H4 (cell line): Measurements from ENCODE around the gene ACOX3. TPM values are rescaled to one million over a fixed set of nuclear protein-coding genes. Genes with fewer than 3 reads are reported as not detected.
"Not testable (repeated sequence)": the region's sequence is repeated elsewhere in the genome, so short reads cannot be mapped to it uniquely, and the experiment has no call there.

Experiments used
- DNase-seq: peaks from one replicate; pipeline ENCODE4 v3.0.0-alpha.2; 2015; ENCODE audit warnings: low spot score
- total RNA-seq: library from RNA; depleted of rRNA; stranded (reverse); fragments of >200 nt; shearing (Covaris generic); gene quantifications from 2 replicates; pipeline ENCODE4 v1.2.3, GENCODE V29; 2014

The ACOX3 gene
- total RNA-seq, 1 experiment from 2014 or later = 23.4 TPM

- DNase-seq = no peak
Observed at GRCh38 chr4:8353912-8354453, 86.5 kb downstream of the ACOX3 start.

- DNase-seq = no peak
Observed at GRCh38 chr4:8353158-8353669, 87.3 kb downstream of the ACOX3 start.

- DNase-seq = no peak
Observed at GRCh38 chr4:8352368-8353157, 88.0 kb downstream of the ACOX3 start.

GRCh38 chr4:8351931-8352367 lies 88.6 kb downstream of the ACOX3 start:
- DNase-seq = no peak

GRCh38 chr4:8350841-8351461 lies 89.6 kb downstream of the ACOX3 start:
- DNase-seq = no peak

GRCh38 chr4:8350352-8350751 lies 90.2 kb downstream of the ACOX3 start:
- no peak for DNase-seq

GRCh38 chr4:8349664-8350236 lies 90.8 kb downstream of the ACOX3 start:
- DNase-seq = no peak

GRCh38 chr4:8349236-8349635 lies 91.3 kb downstream of the ACOX3 start:
- DNase-seq = not testable (repeated sequence)

- no peak for DNase-seq
Observed at GRCh38 chr4:8348071-8348470, 92.5 kb downstream of the ACOX3 start.

GRCh38 chr4:8347660-8348059 lies 92.9 kb downstream of the ACOX3 start:
- no peak for DNase-seq

- DNase-seq = no peak
Observed at GRCh38 chr4:8346838-8347605, 93.5 kb downstream of the ACOX3 start.

GRCh38 chr4:8345946-8346814 lies 94.3 kb downstream of the ACOX3 start:
- DNase-seq = no peak

- DNase-seq = no peak
Observed at GRCh38 chr4:8345053-8345945, 95.2 kb downstream of the ACOX3 start.

GRCh38 chr4:8344377-8344776 lies 96.1 kb downstream of the ACOX3 start:
- DNase-seq = no peak

- DNase-seq = no peak
Observed at GRCh38 chr4:8343967-8344331, 96.6 kb downstream of the ACOX3 start.

- DNase-seq = no peak
Observed at GRCh38 chr4:8343262-8343966, 97.1 kb downstream of the ACOX3 start.

- DNase-seq = no peak
Observed at GRCh38 chr4:8342651-8343261, 97.8 kb downstream of the ACOX3 start.

- DNase-seq = no peak
Observed at GRCh38 chr4:8341691-8342090, 98.8 kb downstream of the ACOX3 start.

GRCh38 chr4:8341281-8341680 lies 99.2 kb downstream of the ACOX3 start:
- not testable (repeated sequence) for DNase-seq
